SK-N-SH (cell line): Measurements from ENCODE around the gene RAB4B. TPM values are rescaled to one million over a fixed set of nuclear protein-coding genes. Genes with fewer than 3 reads are reported as not detected.

ENCODE experiments used
- CTCF ChIA-PET: fragments of 300-600, 350-600 bp; formaldehyde crosslinking; extraction: SDS; loops from one replicate; lab custom pipeline; 2021; lab: Yijun Ruan, JAX
- POLR2A ChIA-PET: fragments of 350-600 bp; sonication (Branson Sonifier 250); formaldehyde crosslinking; extraction: SDS; loops from one replicate; lab custom pipeline; 2020; ENCODE audit warnings: antibody characterized with exemption, inconsistent platforms; lab: Yijun Ruan, JAX
- DNase-seq: peaks from one replicate; pipeline ENCODE4 v3.0.0; 2012
- H2AFZ ChIP-seq: fragments of 200-600 bp; sonication (generic); 2 replicates; pipeline ENCODE4 v1.8.1; 2016; ENCODE audit warnings: antibody characterized with exemption, mild to moderate bottlenecking, low read depth
- H3F3A ChIP-seq: fragments of 200-600 bp; sonication (generic); replicated peaks from 2 replicates; pipeline ENCODE3; 2016; ENCODE audit warnings: antibody characterized with exemption, mild to moderate bottlenecking; ENCODE audit not compliant: insufficient read depth
- H3K27ac ChIP-seq, 2 experiments: fragments of 200-500 bp in 1 of 2; fragments of 200-600 bp in 1 of 2; sonication (Bioruptor generic) in 1 of 2; sonication (generic), shearing (Covaris generic) in 1 of 2; 2 replicates each; pipeline versions ENCODE4 v1.5.1 to v1.6.1; 2014 to 2016; ENCODE audit warnings: low read depth in 2 of 2, inconsistent platforms in 1 of 2, low read length in 1 of 2, mild to moderate bottlenecking in 1 of 2, mixed read lengths in 1 of 2
- H3K27me3 ChIP-seq: fragments of 200-600 bp; sonication (generic), shearing (Covaris generic); 2 replicates; pipeline ENCODE4 v1.6.1; 2016; ENCODE audit warnings: mixed run types; ENCODE audit not compliant: insufficient read depth
- H3K36me3 ChIP-seq, 2 experiments: fragments of 200-500 bp in 1 of 2; fragments of 200-600 bp in 1 of 2; sonication (Bioruptor generic) in 1 of 2; sonication (generic) in 1 of 2; replicated peaks in 1 of 2; 2 replicates each; pipeline versions ENCODE3 to v1.5.1; 2014 to 2016; ENCODE audit warnings: low read length in 1 of 2, mild to moderate bottlenecking in 1 of 2; ENCODE audit not compliant: insufficient read depth in 2 of 2, control insufficient read depth in 1 of 2
- H3K4me1 ChIP-seq, 2 experiments: fragments of 200-500 bp in 1 of 2; fragments of 200-600 bp in 1 of 2; sonication (Bioruptor generic) in 1 of 2; sonication (generic), shearing (Covaris generic) in 1 of 2; 2 replicates each; pipeline versions ENCODE4 v1.5.1 to v1.6.1; 2014 to 2016; ENCODE audit warnings: low read depth in 1 of 2, low read length in 1 of 2, mixed run types in 1 of 2; ENCODE audit not compliant: insufficient read depth in 2 of 2, control insufficient read depth in 1 of 2
- H3K4me2 ChIP-seq: fragments of 200-600 bp; sonication (generic), shearing (Covaris generic); 2 replicates; pipeline ENCODE4 v1.6.1; 2017; ENCODE audit warnings: mixed run types
- H3K4me3 ChIP-seq, 2 experiments: fragments of 200-500 bp in 1 of 2; fragments of 200-600 bp in 1 of 2; sonication (Bioruptor generic) in 1 of 2; sonication (generic), shearing (Covaris generic) in 1 of 2; 2 replicates each; pipeline versions ENCODE4 v1.5.1 to v1.8.1; 2014 to 2016; ENCODE audit warnings: low read depth in 2 of 2, inconsistent platforms in 1 of 2, low read length in 1 of 2, mild to moderate bottlenecking in 1 of 2, mixed read lengths in 1 of 2, moderate library complexity in 1 of 2
- H3K79me2 ChIP-seq: fragments of 200-600 bp; sonication (generic); 2 replicates; pipeline ENCODE4 v1.8.1; 2017; ENCODE audit warnings: mild to moderate bottlenecking; ENCODE audit not compliant: insufficient read depth
- H3K9ac ChIP-seq: fragments of 200-600 bp; sonication (generic); 2 replicates; pipeline ENCODE4 v1.6.1; 2017; ENCODE audit warnings: mixed run types
- H3K9me2 ChIP-seq: fragments of 200-600 bp; sonication (generic); 2 replicates; pipeline ENCODE4 v1.6.1; 2017; ENCODE audit warnings: mixed run types
- H3K9me3 ChIP-seq: fragments of 200-600 bp; sonication (generic); 2 replicates; pipeline ENCODE4 v1.6.1; 2017; ENCODE audit warnings: mixed run types, mild to moderate bottlenecking, moderate library complexity
- H4K20me1 ChIP-seq: fragments of 200-600 bp; sonication (generic); 2 replicates; pipeline ENCODE4 v1.6.1; 2017; ENCODE audit warnings: mild to moderate bottlenecking, mixed run types; ENCODE audit not compliant: insufficient read depth
- CHD2 ChIP-seq: fragments of 150-350 bp; IDR thresholded peaks from 2 replicates; pipeline ENCODE4 v1.6.1; 2018; ENCODE audit warnings: low read length; ENCODE audit not compliant: partially characterized antibody
- ELF1 ChIP-seq: IDR thresholded peaks from 2 replicates; pipeline ENCODE4 v1.4.0; 2012
- EZH2phosphoT487 ChIP-seq: fragments of 200-600 bp; sonication (generic); IDR thresholded peaks from 2 replicates; pipeline ENCODE4 v1.6.1; 2017; ENCODE audit warnings: low read depth, mixed run types, mild to moderate bottlenecking, antibody characterized with exemption, moderate library complexity, borderline replicate concordance
- FOSL2 ChIP-seq: IDR thresholded peaks from 2 replicates; pipeline ENCODE4 v1.4.0; 2012; ENCODE audit warnings: low read depth, mild to moderate bottlenecking, moderate library complexity, borderline replicate concordance
- FOXM1 ChIP-seq: IDR thresholded peaks from 2 replicates; pipeline ENCODE4 v1.4.0; 2012; ENCODE audit warnings: low read depth, mild to moderate bottlenecking
- GABPA ChIP-seq: IDR thresholded peaks from 2 replicates; pipeline ENCODE4 v1.4.0; 2012; ENCODE audit warnings: low read depth, mild to moderate bottlenecking
- GATA2 ChIP-seq: sonication (generic); formaldehyde crosslinking; IDR thresholded peaks from 2 replicates; pipeline ENCODE4 v1.5.0; 2020; ENCODE audit warnings: mild to moderate bottlenecking, missing genetic modification reagents
- JUND ChIP-seq: IDR thresholded peaks from 2 replicates; pipeline ENCODE4 v1.4.0; 2012
- MEF2A ChIP-seq: IDR thresholded peaks from 2 replicates; pipeline ENCODE4 v1.4.0; 2012; ENCODE audit warnings: low read depth, borderline replicate concordance
- NRF1 ChIP-seq: IDR thresholded peaks from 2 replicates; pipeline ENCODE4 v1.6.1; 2012; ENCODE audit warnings: low read depth, mild to moderate bottlenecking, low read length
- POLR2AphosphoS5 ChIP-seq: IDR thresholded peaks from 2 replicates; pipeline ENCODE4 v1.6.1; 2012; ENCODE audit warnings: low read depth, low read length
- RAD21 ChIP-seq: IDR thresholded peaks from 2 replicates; pipeline ENCODE4 v1.6.1; 2012; ENCODE audit warnings: mild to moderate bottlenecking, low read length
- RCOR1 ChIP-seq: fragments of 150-350 bp; IDR thresholded peaks from 2 replicates; pipeline ENCODE4 v1.6.1; 2017; ENCODE audit warnings: antibody characterized with exemption, low read length
- RXRA ChIP-seq: IDR thresholded peaks from 2 replicates; pipeline ENCODE4 v1.4.0; 2012; ENCODE audit warnings: low read depth, mild to moderate bottlenecking, borderline replicate concordance
- SIN3A ChIP-seq: IDR thresholded peaks from 2 replicates; pipeline ENCODE4 v1.6.1; 2012; ENCODE audit warnings: low read depth, mild to moderate bottlenecking, low read length, moderate library complexity, borderline replicate concordance
- SMC3 ChIP-seq: IDR thresholded peaks from 2 replicates; pipeline ENCODE4 v1.6.1; 2012; ENCODE audit warnings: low read depth, low read length, improper control_type of control experiment
- TCF12 ChIP-seq: IDR thresholded peaks from 2 replicates; pipeline ENCODE4 v1.4.0; 2012
- TEAD4 ChIP-seq: IDR thresholded peaks from 2 replicates; pipeline ENCODE4 v1.4.0; 2012; ENCODE audit warnings: mild to moderate bottlenecking, borderline replicate concordance; ENCODE audit not compliant: insufficient read depth
- YY1 ChIP-seq: IDR thresholded peaks from 2 replicates; pipeline ENCODE4 v1.4.0; 2012; ENCODE audit warnings: low read depth, mild to moderate bottlenecking
- WGBS: methylation state at CpG from one replicate; pipeline ENCODE4 v1.1.6; 2017; ENCODE audit warnings: low lambda C conversion rate; 5-methylcytosine and 5-hydroxymethylcytosine counted together
- polyA plus RNA-seq, 3 experiments: library from polyadenylated mRNA; depleted of rRNA; stranded (reverse); fragments of >200 nt; gene quantifications; 2 replicates each; pipeline ENCODE4 v1.2.3, GENCODE V29; 2012
- TF ChIP-seq, protein P1 (sequence below): IDR thresholded peaks from 2 replicates; pipeline ENCODE4 v1.4.0; 2012; ENCODE audit warnings: low read depth
- TF ChIP-seq, protein P2 (sequence below): IDR thresholded peaks from 2 replicates; pipeline ENCODE4 v1.4.0; 2012; ENCODE audit warnings: low read depth, borderline replicate concordance
- TF ChIP-seq, protein P3 (sequence below): fragments of 150-350 bp; IDR thresholded peaks from 2 replicates; pipeline ENCODE4 v1.6.1; 2016; ENCODE audit warnings: mild to moderate bottlenecking, low read depth, low read length
- TF ChIP-seq, protein P4 (sequence below): IDR thresholded peaks from 2 replicates; pipeline ENCODE4 v1.4.0; 2012; ENCODE audit warnings: low read depth, borderline replicate concordance
- TF ChIP-seq, protein P5 (sequence below): fragments of 200-600 bp; sonication (generic); IDR thresholded peaks from 2 replicates; pipeline ENCODE4 v1.6.1; 2017; ENCODE audit warnings: antibody characterized with exemption, mild to moderate bottlenecking, moderate library complexity
- TF ChIP-seq, protein P6 (sequence below): fragments of 150-350 bp; IDR thresholded peaks from 2 replicates; pipeline ENCODE4 v1.6.1; 2017; ENCODE audit warnings: antibody characterized with exemption, low read length, low read depth, borderline replicate concordance

Gene RAB4B, protein sequence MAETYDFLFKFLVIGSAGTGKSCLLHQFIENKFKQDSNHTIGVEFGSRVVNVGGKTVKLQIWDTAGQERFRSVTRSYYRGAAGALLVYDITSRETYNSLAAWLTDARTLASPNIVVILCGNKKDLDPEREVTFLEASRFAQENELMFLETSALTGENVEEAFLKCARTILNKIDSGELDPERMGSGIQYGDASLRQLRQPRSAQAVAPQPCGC
- 49.1 and 53.2 TPM in 2 replicates for polyA plus RNA-seq (2012; rRNA removed)
- 25.6 and 37.3 TPM in 2 replicates for polyA plus RNA-seq (2012; cell fraction: cytosol; rRNA removed)
- 72.9 and 92.4 TPM in 2 replicates for polyA plus RNA-seq (2012; cell fraction: nucleus; rRNA removed)

DNA sequence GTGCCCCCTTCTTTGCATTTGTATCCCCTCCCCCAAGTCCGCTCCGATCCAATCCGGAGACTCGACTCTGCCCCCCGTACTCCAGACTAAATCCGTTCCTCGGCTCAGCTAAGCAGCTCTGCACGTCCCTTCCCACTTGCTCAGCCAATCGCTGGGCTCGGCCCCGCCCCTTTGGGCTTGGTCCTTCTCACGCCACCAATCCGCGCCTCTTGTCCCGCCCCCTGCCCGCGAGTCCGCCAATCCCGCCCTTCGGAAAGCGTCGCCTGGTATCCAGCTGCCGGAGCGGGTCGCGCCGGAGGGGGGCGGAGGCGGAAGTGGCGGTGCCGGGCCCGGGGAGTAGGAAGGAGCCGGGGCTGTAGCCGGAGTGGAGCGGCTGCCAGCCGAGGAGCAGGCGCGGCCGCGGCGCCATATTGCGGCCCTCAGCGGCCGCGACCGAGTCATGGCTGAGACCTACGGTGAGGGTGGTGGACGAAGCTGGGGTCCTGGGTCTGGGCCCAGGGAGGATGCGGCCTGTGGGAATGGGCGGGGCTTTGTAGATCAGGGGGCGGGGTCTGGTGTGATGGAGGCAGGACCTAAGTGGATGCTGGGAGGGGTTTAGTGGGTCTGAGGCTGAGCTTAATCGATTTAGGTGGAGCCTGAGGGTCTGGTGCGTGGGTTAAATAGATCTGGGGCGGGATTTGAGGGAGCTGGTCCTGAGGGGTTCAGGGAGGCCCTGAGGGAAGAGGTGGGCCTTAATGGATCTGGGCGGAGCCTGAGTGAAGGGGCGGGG is at the start of gene RAB4B:
Gene RAB4B, plus strand, starts transcription at position 311 of the 769 bp plus-strand sequence. Its CDS starts 129 bp downstream, at position 440.
- Histone ChIP-seq H3K4me3 (peak within 1 kb of the TSS; percentile 61 to 67), H3K27ac (peak within 1 kb of the TSS; percentile 97 to 99), H2AFZ (peak within 1 kb of the TSS; percentile 80), H3F3A (peaks cover 13% of the 10 kb centered on the region), H3K36me3 (no peaks in the 10 kb centered on the region), H3K4me1 (peaks cover 6 to 9% of the 10 kb centered on the region in 2 experiments; a peak in 2 of 4 replicates), H3K27me3 (no peaks in the 10 kb centered on the region), H4K20me1 (no peaks in the 10 kb centered on the region), H3K9me3 (no peaks in the 10 kb centered on the region), H3K79me2 (peaks cover 15% of the 10 kb centered on the region; the same call in 1 of the 2 replicates), H3K9ac (peak within 1 kb of the TSS; percentile 85), H3K4me2 (peak within 1 kb of the TSS; percentile 80), H3K9me2 (no peaks in the 10 kb centered on the region)
- WGBS: 0% methylated on average over 28 of the region's 56 CpGs
- CTCF ChIA-PET: interaction anchor here (0.6 to 2.4 kb wide), 10 partner anchors 16 to 249 kb away, joined by 3 to 20 read pairs (median 3); partner anchors contain the start of genes COQ8B, EGLN2 and ITPKC
- POLR2A ChIA-PET: interaction anchor here (0.8 to 3.3 kb wide), 11 partner anchors 8 to 1082 kb away, joined by 3 to 31 read pairs (median 7); partner anchors contain the start of genes ACTMAP, COQ8B, EGLN2 and ITPKC
- peak; percentile 93 for DNase-seq
- TF ChIP-seq ELF1 (peak; percentile 96), GATA2 (no peak), RXRA (no peak), TCF12 (no peak), FOSL2 (no peak), POLR2AphosphoS5 (peak; percentile 27; the same call in 1 of the 2 replicates), RCOR1 (no peak), TEAD4 (no peak), SIN3A (peak; percentile 41; the same call in 1 of the 2 replicates), GABPA (peak; percentile 74), MEF2A (no peak), JUND (no peak), FOXM1 (no peak), CHD2 (peak; percentile 92), NRF1 (no peak), SMC3 (no peak), RAD21 (no peak), YY1 (0 out of 2 replicates have a peak, but pooled peaks have one; percentile 48), EZH2phosphoT487 (no peak)
- TF ChIP-seq, protein P1, sequence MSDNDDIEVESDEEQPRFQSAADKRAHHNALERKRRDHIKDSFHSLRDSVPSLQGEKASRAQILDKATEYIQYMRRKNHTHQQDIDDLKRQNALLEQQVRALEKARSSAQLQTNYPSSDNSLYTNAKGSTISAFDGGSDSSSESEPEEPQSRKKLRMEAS: no peak; the same call in 1 of the 2 replicates
- TF ChIP-seq, protein P2, sequence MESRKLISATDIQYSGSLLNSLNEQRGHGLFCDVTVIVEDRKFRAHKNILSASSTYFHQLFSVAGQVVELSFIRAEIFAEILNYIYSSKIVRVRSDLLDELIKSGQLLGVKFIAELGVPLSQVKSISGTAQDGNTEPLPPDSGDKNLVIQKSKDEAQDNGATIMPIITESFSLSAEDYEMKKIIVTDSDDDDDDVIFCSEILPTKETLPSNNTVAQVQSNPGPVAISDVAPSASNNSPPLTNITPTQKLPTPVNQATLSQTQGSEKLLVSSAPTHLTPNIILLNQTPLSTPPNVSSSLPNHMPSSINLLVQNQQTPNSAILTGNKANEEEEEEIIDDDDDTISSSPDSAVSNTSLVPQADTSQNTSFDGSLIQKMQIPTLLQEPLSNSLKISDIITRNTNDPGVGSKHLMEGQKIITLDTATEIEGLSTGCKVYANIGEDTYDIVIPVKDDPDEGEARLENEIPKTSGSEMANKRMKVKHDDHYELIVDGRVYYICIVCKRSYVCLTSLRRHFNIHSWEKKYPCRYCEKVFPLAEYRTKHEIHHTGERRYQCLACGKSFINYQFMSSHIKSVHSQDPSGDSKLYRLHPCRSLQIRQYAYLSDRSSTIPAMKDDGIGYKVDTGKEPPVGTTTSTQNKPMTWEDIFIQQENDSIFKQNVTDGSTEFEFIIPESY: no peak
- TF ChIP-seq, protein P3, sequence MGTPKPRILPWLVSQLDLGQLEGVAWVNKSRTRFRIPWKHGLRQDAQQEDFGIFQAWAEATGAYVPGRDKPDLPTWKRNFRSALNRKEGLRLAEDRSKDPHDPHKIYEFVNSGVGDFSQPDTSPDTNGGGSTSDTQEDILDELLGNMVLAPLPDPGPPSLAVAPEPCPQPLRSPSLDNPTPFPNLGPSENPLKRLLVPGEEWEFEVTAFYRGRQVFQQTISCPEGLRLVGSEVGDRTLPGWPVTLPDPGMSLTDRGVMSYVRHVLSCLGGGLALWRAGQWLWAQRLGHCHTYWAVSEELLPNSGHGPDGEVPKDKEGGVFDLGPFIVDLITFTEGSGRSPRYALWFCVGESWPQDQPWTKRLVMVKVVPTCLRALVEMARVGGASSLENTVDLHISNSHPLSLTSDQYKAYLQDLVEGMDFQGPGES: peak; percentile 88
- TF ChIP-seq, protein P4, sequence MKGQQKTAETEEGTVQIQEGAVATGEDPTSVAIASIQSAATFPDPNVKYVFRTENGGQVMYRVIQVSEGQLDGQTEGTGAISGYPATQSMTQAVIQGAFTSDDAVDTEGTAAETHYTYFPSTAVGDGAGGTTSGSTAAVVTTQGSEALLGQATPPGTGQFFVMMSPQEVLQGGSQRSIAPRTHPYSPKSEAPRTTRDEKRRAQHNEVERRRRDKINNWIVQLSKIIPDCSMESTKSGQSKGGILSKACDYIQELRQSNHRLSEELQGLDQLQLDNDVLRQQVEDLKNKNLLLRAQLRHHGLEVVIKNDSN: peak; percentile 58; the same call in 1 of the 2 replicates
- TF ChIP-seq, protein P5, sequence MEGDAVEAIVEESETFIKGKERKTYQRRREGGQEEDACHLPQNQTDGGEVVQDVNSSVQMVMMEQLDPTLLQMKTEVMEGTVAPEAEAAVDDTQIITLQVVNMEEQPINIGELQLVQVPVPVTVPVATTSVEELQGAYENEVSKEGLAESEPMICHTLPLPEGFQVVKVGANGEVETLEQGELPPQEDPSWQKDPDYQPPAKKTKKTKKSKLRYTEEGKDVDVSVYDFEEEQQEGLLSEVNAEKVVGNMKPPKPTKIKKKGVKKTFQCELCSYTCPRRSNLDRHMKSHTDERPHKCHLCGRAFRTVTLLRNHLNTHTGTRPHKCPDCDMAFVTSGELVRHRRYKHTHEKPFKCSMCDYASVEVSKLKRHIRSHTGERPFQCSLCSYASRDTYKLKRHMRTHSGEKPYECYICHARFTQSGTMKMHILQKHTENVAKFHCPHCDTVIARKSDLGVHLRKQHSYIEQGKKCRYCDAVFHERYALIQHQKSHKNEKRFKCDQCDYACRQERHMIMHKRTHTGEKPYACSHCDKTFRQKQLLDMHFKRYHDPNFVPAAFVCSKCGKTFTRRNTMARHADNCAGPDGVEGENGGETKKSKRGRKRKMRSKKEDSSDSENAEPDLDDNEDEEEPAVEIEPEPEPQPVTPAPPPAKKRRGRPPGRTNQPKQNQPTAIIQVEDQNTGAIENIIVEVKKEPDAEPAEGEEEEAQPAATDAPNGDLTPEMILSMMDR: no peak
- TF ChIP-seq, protein P6, sequence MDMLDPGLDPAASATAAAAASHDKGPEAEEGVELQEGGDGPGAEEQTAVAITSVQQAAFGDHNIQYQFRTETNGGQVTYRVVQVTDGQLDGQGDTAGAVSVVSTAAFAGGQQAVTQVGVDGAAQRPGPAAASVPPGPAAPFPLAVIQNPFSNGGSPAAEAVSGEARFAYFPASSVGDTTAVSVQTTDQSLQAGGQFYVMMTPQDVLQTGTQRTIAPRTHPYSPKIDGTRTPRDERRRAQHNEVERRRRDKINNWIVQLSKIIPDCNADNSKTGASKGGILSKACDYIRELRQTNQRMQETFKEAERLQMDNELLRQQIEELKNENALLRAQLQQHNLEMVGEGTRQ: no peak
